OCI-LY3 (cell line): ENCODE results near the gene ASCC1.

Source experiments
- CTCF ChIP-seq: fragments of 200-600, 300-600 bp; sonication (generic); IDR thresholded peaks from 2 replicates; pipeline ENCODE4 v1.5.1; 2014; ENCODE audit warnings: antibody characterized with exemption, low read length, low read depth
- EZH2phosphoT487 ChIP-seq: fragments of 200-600 bp; shearing (Covaris generic); IDR thresholded peaks from 2 replicates; pipeline ENCODE4 v1.6.1; 2018; ENCODE audit warnings: antibody characterized with exemption, mixed run types, low read depth

DNA sequence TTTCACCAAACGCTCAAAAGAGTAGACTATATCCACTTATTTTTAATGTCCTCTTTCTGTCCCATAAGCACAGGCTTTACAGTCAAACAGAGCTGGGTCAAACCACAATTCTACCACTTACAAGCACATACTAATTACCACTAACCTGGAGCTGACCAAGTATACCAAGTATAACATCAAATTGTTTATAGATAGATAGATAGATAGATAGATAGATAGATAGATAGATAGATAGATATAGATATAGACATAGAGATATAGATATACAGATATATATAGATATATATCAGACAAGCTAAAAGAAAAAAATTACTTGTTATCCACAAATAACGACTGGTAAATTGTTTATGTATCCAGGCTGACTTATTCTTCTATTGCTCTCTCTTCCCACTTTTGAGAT lies 75.2 kb downstream of the ASCC1 start:
- TF ChIP-seq CTCF: no peak
- no peak for TF ChIP-seq EZH2phosphoT487
